GM19023 (cell line): Measurements from ENCODE around the gene REG3G.
"Not testable (repeated sequence)": the region's sequence is repeated elsewhere in the genome, so short reads cannot be mapped to it uniquely, and the experiment has no call there.

Source experiments
- ATAC-seq: cut with Tn5 transposase; IDR thresholded peaks from one replicate; pipeline ENCODE4 v1.9.1; 2021; ENCODE audit warnings: mild to moderate bottlenecking, moderate library complexity; ENCODE audit not compliant: unreplicated experiment

REG3G gene

GRCh38 chr2:79013629-79014028 lies 11.9 kb upstream of the REG3G start:
- no peak for ATAC-seq

GRCh38 chr2:79016342-79016741 lies 9.2 kb upstream of the REG3G start:
- no peak for ATAC-seq

DNA sequence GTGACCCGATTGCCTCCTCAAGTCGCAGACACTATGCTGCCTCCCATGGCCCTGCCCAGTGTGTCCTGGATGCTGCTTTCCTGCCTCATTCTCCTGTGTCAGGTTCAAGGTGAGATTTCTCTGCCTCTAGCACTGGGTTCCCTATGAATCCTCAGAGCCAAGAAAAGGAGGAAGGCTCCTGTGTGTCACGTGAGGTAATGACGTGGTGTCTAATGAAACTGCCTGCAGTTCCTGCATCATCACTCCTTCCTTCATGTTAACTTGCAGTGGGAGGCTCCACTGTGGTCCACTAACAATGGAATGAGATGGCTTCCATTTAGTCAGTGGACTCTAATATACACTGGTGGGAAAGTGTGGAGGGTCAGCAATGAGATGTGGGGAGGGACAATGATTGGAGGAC lies 559 bp downstream of the REG3G start:
- no peak for ATAC-seq

DNA sequence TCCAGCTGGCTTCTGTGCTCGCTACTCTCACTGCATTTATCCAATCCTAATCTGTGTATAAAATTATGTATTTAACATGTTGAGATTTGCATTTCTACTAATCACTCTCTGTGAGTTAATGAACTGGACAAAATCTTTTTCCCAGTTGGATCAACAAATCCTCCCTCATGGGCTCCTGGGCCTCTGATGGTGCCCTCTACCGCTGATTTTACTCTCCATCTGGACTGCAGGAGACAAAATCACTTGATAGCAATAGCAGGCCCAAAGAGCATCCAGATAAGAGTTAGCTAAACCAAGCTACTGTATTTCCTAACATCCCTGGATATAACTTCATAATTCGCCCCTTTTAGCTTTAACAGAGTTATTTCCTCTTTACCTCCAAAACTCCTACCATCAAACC lies 14.4 kb downstream of the REG3G start:
- ATAC-seq: no peak

- no peak for ATAC-seq
These were observed 15.5 kb downstream of the REG3G start for GRCh38 chr2:79041032-79041448.

- not testable (repeated sequence) for ATAC-seq
These were observed 28.0 kb downstream of the REG3G start for GRCh38 chr2:79053486-79053885.

GRCh38 chr2:79054769-79055168 lies 29.3 kb downstream of the REG3G start:
- not testable (repeated sequence) for ATAC-seq

DNA sequence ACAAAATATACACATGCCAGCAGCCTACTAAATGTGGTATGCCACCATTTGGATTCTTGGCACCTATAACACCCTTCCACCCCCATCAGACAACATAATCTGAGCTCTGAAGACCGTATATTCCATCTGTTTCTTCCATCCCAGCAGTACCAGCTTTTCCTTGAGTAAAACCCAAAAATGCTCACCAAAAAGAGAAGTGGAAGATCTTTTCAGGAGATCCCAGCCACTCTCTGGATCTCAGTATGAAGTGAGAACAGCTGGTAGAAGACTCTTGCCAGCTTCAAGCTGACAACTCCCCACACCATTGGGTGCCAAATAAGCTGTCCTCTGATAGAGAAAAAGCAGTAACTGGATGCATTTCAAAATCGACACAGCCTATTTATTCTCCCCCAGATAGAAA lies 39.7 kb downstream of the REG3G start:
- ATAC-seq: no peak

GRCh38 chr2:79071078-79071477 lies 45.6 kb downstream of the REG3G start:
- ATAC-seq: no peak
